ENCODE measurements around the gene RLN1.

DNA sequence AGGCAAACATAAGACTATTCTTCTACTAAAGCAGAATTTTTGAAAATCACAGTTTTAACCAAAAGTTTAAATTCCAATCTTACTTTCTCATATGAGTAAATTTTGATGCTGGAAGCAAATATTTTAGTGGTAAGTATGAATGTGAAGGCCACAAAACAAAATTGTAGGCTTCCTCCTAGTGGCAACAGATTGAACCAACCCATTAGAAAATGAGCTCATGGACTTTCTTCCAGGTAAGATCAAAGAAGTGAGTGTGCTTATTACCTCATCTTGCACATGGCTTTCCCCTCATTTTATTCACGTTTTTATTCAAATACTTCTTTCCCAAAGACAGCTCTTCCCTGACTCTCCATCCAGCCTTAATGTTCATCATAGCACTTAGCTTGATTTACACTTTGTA, 18.6 kb downstream of the RLN1 start:
- TF ChIP-seq, protein P1, sequence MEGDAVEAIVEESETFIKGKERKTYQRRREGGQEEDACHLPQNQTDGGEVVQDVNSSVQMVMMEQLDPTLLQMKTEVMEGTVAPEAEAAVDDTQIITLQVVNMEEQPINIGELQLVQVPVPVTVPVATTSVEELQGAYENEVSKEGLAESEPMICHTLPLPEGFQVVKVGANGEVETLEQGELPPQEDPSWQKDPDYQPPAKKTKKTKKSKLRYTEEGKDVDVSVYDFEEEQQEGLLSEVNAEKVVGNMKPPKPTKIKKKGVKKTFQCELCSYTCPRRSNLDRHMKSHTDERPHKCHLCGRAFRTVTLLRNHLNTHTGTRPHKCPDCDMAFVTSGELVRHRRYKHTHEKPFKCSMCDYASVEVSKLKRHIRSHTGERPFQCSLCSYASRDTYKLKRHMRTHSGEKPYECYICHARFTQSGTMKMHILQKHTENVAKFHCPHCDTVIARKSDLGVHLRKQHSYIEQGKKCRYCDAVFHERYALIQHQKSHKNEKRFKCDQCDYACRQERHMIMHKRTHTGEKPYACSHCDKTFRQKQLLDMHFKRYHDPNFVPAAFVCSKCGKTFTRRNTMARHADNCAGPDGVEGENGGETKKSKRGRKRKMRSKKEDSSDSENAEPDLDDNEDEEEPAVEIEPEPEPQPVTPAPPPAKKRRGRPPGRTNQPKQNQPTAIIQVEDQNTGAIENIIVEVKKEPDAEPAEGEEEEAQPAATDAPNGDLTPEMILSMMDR (IDR thresholded peaks at IDR 0.05), result no peak
- no peak for TF ChIP-seq POLR2A (IDR thresholded peaks at IDR 0.05)
- no peak for TF ChIP-seq EP300 (IDR thresholded peaks at IDR 0.05)

All from tibial nerve (tissue), 4 donors.